SU-DHL-6 (cell line): ENCODE data around the gene ZDHHC11B.
"Not testable (repeated sequence)": the region's sequence is repeated elsewhere in the genome, so short reads cannot be mapped to it uniquely, and the experiment has no call there.

Experiments used
- EZH2phosphoT487 ChIP-seq: fragments of 200-600 bp; sonication (generic), shearing (Covaris generic); conservative IDR thresholded peaks from 2 replicates; pipeline ENCODE4 v1.6.1; 2018; ENCODE audit warnings: mild to moderate bottlenecking, antibody characterized with exemption, low read length, moderate library complexity, mixed read lengths
- TF ChIP-seq, protein P1 (sequence below): fragments of 200-600 bp; sonication (generic); IDR thresholded peaks from one replicate; pipeline ENCODE4 v1.5.1; 2017; ENCODE audit warnings: antibody characterized with exemption, mild to moderate bottlenecking, low read length, moderate library complexity; ENCODE audit not compliant: insufficient read depth, poor library complexity, severe bottlenecking

DNA sequence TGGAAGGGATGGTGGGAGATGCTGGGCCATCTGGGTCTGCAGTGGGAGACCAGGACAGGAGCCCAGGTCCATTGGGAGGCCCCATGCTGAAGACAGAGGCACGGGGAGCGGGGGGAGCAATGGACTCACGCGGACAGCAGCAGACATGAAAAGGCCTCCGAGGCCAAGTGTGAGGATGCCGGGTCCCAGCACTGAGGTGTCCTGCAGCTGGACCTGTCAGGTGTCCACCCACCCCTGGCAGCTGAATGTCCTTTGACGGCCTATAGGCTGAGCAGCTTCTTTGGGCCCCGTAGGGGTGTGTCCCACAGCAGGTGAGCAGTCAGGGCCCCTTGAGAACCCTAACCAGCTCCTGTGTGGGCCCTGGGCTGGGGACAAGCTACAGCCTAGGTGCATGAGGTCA lies 88.3 kb downstream of the ZDHHC11B start:
- TF ChIP-seq, protein P1, sequence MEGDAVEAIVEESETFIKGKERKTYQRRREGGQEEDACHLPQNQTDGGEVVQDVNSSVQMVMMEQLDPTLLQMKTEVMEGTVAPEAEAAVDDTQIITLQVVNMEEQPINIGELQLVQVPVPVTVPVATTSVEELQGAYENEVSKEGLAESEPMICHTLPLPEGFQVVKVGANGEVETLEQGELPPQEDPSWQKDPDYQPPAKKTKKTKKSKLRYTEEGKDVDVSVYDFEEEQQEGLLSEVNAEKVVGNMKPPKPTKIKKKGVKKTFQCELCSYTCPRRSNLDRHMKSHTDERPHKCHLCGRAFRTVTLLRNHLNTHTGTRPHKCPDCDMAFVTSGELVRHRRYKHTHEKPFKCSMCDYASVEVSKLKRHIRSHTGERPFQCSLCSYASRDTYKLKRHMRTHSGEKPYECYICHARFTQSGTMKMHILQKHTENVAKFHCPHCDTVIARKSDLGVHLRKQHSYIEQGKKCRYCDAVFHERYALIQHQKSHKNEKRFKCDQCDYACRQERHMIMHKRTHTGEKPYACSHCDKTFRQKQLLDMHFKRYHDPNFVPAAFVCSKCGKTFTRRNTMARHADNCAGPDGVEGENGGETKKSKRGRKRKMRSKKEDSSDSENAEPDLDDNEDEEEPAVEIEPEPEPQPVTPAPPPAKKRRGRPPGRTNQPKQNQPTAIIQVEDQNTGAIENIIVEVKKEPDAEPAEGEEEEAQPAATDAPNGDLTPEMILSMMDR = not testable (repeated sequence)
- TF ChIP-seq EZH2phosphoT487 = not testable (repeated sequence)
